ENCODE data around the gene MANEA. TPM values are rescaled to one million over a fixed set of nuclear protein-coding genes. Genes with fewer than 3 reads are reported as not detected.

The MANEA gene
- total and polyA plus RNA-seq, 2 of the 8 experiments (the other 6 are each of a cell fraction or from before 2014, with no cell fraction given): 2.8 to 10.4 TPM

DNA sequence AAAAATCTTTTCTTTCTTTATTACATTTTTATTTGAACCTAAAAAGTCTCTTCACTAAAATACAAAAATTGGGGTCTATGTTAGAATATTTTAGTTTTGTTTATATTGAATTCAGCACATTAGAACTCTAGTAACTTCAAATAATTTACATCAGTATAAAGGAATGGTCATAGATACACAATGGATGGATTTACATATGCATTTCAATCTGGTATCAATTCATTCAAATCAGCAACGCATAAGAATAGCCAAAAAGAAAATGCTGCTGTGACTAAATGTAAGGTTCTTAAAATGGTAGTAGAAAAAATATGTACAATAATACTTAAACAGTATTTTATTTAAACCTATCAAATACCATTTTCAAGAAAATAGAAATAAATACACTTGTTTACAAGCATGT lies 47.6 kb upstream of the MANEA start:
- Histone ChIP-seq H3K36me3 (ENCODE audit: control insufficient read depth in 2 of 4, insufficient read depth in 4 of 4, low read length in 3 of 4) (no peaks in the 10 kb centered on the region), H4K5ac (ENCODE audit: insufficient read length, low read depth, low read length) (peak overlapping the region; percentile 92), H3K56ac (replicated peaks; ENCODE audit: insufficient read length, low read depth, low read length) (no peak overlapping the region), H3K79me1 (ENCODE audit: low read depth, low read length) (no peaks in the 10 kb centered on the region), H3K9ac (replicated peaks in 1 of 4; ENCODE audit: extremely low read depth in 1 of 4, low read depth in 3 of 4, low read length in 3 of 4) (no peak overlapping the region), H2BK120ac (replicated peaks; ENCODE audit: low read depth, low read length) (no peak overlapping the region), H3K27me3 (replicated peaks in 1 of 4; ENCODE audit: control insufficient read depth in 3 of 4, extremely low read depth in 1 of 4, insufficient read depth in 3 of 4, low read length in 3 of 4) (no peaks in the 10 kb centered on the region), H3K14ac (ENCODE audit: insufficient read length) (no peak overlapping the region), H2BK20ac (ENCODE audit: low read length) (no peak overlapping the region), H3K23ac (ENCODE audit: insufficient read length) (no peak overlapping the region), H4K20me1 (replicated peaks in 1 of 2; ENCODE audit: control insufficient read depth in 1 of 2, insufficient read depth in 2 of 2, low read length in 2 of 2) (no peaks in the 10 kb centered on the region), H3K4ac (replicated peaks; ENCODE audit: insufficient read length, low read depth, low read length) (no peak overlapping the region), H3K4me3 (ENCODE audit: extremely low read depth in 1 of 4, insufficient read depth in 2 of 4, low read depth in 3 of 4, low read length in 4 of 4) (peak overlapping the region in 1 of 4 experiments; percentile 38; a peak in 1 of 8 replicates), H3K18ac (ENCODE audit: extremely low read depth, low read length) (no peak overlapping the region; the same call in 1 of the 2 replicates), H3K9me3 (ENCODE audit: insufficient read depth in 2 of 2, low read depth in 1 of 2, low read length in 1 of 2) (no peaks in the 10 kb centered on the region), H2BK5ac (ENCODE audit: low read depth, low read length) (no peak overlapping the region), H3K23me2 (ENCODE audit: low read depth, low read length) (no peaks in the 10 kb centered on the region), H2AK5ac (ENCODE audit: low read depth, low read length) (no peak overlapping the region), H3K79me2 (ENCODE audit: control insufficient read depth in 1 of 2, insufficient read depth in 2 of 2, low read length in 2 of 2) (no peaks in the 10 kb centered on the region), H2BK12ac (ENCODE audit: low read depth, low read length) (no peak overlapping the region), H2AFZ (ENCODE audit: low read length) (no peak overlapping the region), H3K27ac (ENCODE audit: low read depth, low read length) (no peak overlapping the region), H4K91ac (replicated peaks; ENCODE audit: insufficient read length, low read length) (no peak overlapping the region), H2BK15ac (ENCODE audit: low read length) (no peak overlapping the region), H3K4me1 (replicated peaks in 1 of 4; ENCODE audit: control insufficient read depth in 3 of 4, insufficient read depth in 4 of 4, low read length in 3 of 4) (peaks cover 2 to 26% (median 7%) of the 10 kb centered on the region in 4 experiments; a peak in 4 of 7 replicates), H3K4me2 (ENCODE audit: insufficient read depth in 1 of 2, low read depth in 2 of 2, low read length in 2 of 2) (peak overlapping the region; percentile 49 to 54; a peak in 3 of 4 replicates), H4K8ac (ENCODE audit: extremely low read depth, insufficient read depth, low read length) (no peak overlapping the region)
- DNase-seq (ENCODE audit: low read depth in 1 of 2, low spot score in 2 of 2) (no peak), FAIRE-seq (no peak)
- WGBS, 2 experiments (ENCODE audit: extremely low coverage in 1 of 2, insufficient coverage in 1 of 2, insufficient read length in 1 of 2, insufficient replicate concordance in 2 of 2, low coverage in 1 of 2, low lambda C conversion rate in 2 of 2, missing lambda C conversion rate in 1 of 2): 19% methylated on average over 1 of the region's 1 CpG; no CpG with 5 or more reads in 1 of the 2 experiments
- ChIA-PET POLR2A (ENCODE audit: partially characterized antibody) (no interaction called here), CTCF (ENCODE audit: partially characterized antibody) (interaction anchor here (2.0 kb wide), 1 partner anchor 16 kb away, joined by 4 read pairs; no protein-coding TSS in a partner anchor)
- peak; percentile 42; the same call in 1 of the 2 replicates for TF ChIP-seq POU5F1 (IDR thresholded peaks at IDR 0.05; ENCODE audit: low read depth, low read length)
